ENCODE data around the gene CLASP2.

DNA sequence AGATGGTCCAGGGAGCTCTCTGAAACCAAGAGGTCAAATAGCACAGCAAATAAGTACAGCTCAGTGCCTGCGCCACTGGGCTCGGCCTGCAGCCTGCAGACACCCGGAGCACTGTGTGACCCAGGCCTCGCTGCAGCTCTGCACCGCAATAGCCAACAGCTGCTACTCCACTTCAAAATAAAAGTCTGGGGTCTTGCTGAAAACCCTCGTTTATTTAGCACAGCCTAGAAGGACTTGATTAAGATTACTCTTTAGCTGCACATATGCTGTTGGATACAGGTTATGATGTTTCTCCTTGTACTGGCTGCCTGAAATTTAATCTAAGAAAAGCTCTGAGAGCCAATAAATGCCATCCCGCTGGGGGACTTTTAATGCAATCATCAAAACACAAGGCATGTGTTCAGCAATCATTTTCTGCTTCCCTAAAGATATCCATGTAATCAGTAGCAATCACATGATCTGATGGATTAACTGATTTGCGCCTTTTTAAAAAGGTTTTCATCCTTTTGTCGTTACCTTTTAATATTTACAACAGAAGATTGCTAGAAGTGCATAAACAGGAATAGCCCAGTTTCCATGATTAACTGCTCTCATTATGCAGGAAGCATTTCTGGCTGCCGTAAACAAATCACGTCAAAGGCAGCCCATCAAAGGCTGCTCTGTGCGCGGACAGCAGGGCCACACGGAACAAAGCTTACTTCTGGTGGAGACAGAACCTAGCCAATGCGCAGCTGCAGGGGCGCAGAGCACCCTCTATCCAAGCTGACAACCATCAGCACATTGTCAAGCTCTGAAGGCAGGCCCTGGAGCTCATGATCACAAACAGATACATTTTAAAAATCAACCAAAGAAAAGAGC is 58.8 kb downstream of the CLASP2 start:
- TF ChIP-seq, protein P1, sequence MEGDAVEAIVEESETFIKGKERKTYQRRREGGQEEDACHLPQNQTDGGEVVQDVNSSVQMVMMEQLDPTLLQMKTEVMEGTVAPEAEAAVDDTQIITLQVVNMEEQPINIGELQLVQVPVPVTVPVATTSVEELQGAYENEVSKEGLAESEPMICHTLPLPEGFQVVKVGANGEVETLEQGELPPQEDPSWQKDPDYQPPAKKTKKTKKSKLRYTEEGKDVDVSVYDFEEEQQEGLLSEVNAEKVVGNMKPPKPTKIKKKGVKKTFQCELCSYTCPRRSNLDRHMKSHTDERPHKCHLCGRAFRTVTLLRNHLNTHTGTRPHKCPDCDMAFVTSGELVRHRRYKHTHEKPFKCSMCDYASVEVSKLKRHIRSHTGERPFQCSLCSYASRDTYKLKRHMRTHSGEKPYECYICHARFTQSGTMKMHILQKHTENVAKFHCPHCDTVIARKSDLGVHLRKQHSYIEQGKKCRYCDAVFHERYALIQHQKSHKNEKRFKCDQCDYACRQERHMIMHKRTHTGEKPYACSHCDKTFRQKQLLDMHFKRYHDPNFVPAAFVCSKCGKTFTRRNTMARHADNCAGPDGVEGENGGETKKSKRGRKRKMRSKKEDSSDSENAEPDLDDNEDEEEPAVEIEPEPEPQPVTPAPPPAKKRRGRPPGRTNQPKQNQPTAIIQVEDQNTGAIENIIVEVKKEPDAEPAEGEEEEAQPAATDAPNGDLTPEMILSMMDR (IDR thresholded peaks at IDR 0.05): no peak
- TF ChIP-seq POLR2A (IDR thresholded peaks at IDR 0.05) (no peak), EP300 (IDR thresholded peaks at IDR 0.05) (no peak)
